ENCODE measurements around the gene TRNAU1AP.
"Not testable (repeated sequence)": the region's sequence is repeated elsewhere in the genome, so short reads cannot be mapped to it uniquely, and the experiment has no call there.

GRCh38 chr1:28520796-28521195 lies 32.1 kb upstream of the TRNAU1AP start:
- not testable (repeated sequence) for TF ChIP-seq CTCF (IDR thresholded peaks at IDR 0.05; ENCODE audit: low read length); EZH2 (optimal IDR thresholded peaks at IDR 0.05; ENCODE audit: low read depth, low read length); EZH2phosphoT487 (IDR thresholded peaks at IDR 0.05; ENCODE audit: low read length)
